ENCODE data around the gene STOML3.
A peak's percentile ranks its signal among the peaks of the same experiment; 100 is the strongest.
"Not testable (repeated sequence)": the region's sequence is repeated elsewhere in the genome, so short reads cannot be mapped to it uniquely, and the experiment has no call there.

STOML3 gene, protein sequence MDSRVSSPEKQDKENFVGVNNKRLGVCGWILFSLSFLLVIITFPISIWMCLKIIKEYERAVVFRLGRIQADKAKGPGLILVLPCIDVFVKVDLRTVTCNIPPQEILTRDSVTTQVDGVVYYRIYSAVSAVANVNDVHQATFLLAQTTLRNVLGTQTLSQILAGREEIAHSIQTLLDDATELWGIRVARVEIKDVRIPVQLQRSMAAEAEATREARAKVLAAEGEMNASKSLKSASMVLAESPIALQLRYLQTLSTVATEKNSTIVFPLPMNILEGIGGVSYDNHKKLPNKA

DNA sequence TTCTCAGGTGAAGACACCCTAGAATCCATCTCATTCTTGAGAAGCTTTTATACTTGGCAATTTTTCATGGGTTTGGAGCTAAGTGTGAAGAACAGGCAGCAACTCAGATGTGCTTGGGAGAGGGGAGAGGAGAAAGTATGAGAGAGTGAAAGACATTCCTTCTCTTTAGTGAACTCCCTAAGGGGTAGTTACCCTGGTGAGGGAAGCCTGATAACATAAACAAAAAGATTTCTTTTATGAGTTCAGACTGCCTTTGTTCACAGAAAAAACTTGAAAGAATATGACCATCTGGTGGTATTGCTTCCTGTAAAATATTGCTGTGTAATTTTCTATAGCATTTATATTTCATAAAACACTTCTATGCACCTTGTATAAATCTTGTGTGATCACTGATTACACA, at the start of gene STOML3:
Gene STOML3 (minus strand): TSS at position 139 of the 400 bp plus-strand sequence. CDS start 110 bp downstream, at position 29.
- no peak for DNase-seq

DNA sequence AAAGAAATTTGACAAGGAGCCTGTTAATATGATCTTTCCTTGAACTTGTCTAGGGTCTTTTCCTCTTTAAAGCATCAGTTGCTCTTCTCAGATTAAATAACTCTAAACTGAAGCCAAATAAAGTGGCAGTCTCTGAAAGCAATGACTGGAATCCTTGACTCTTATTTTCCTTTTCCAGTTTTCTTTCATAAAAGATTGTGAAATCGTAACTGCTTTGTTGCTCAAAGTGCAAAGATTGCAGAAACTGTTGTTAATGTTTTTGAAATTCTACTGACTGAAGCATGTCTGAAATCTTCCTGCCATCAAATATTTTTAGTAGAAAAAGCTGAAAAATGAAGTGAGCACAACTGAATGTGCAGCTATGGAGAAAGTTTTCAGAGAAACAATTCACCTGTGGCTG, 49.6 kb upstream of the STOML3 start:
- no peak for DNase-seq

DNA sequence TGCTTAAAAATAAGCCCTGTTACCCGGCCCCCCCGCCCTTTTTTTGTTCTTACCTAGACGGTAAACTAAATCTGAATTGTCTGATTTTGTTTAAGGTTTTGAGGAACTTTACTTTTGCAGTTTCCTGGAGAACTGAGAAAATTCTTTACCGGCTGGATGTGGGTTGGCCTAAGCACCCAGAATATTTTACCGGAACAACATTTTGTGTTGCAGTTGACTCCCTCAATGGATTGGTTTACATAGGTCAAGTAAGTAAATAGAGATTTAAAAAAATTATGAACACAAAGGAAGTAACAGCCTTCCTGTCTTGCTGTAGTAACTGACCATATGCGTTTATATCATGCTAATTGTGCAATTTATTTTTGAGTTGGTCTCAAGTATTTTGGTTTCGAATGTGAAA, 48.4 kb upstream of the STOML3 start:
- no peak for DNase-seq

DNA sequence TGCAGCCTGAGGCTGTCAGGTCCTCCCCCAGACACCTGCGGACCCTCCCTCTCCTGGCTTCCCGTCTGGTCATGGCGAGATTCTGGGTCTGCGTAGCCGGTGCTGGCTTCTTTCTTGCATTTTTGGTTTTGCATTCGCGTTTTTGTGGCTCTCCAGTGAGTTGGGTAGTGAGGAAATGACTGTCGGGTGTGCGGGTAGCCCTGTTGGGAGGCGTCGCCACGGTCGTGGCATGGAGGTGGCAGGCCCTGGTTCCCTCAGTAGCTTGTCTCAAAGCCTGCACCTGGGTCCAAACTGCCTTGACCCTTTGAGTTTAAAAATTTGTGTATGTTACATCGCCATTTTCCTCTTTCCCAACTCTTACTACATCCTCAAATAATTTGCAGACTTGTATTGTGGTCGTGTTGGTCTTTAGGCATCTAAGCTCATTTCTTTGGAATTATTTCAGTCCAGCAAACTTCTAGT, 48.0 kb upstream of the STOML3 start:
- DNase-seq = peak; percentile 46 to 52

DNA sequence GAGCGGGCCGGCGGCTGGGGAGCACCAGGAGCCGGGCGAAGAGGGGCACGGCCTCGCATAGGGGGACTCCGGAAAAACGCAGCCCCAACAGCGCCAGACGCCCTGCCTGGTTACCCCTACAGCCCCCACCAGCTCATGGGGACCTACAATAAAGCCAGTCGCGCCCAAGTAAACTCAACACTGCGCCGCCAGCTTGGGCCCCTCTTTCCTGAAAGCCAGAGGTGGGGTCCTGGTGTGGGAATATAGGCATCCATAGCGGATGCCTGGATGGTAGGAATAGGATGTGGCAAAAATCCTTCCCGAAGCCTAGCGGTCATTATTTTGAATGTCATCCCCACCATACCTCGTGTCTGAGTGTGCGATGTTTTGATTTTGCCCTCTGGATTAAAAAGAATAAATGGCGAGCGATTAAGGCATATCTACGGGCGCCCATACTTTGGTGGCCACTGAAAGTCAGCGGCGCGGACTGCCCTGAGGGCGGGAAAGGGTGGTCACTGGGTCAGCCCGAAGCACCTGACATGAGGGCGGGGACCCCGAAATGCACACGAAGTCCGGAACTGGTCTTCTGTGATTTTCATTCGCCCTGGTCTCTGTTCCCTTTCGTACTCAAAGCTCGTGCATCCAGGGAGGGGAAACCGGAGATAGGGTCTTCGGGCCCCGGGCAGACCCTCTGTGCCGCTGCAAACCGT, 47.4 kb upstream of the STOML3 start, which contains the start of the genes NHLRC3 and PROSER1:
Gene NHLRC3 (plus strand): TSS at position 577 of the 689 bp plus-strand sequence. CDS start 184 bp downstream, outside the sequence.
Gene PROSER1 (minus strand): TSS at position 210 of the 689 bp plus-strand sequence. CDS start 847 bp downstream, outside the sequence.
- peak; percentile 88 for DNase-seq

DNA sequence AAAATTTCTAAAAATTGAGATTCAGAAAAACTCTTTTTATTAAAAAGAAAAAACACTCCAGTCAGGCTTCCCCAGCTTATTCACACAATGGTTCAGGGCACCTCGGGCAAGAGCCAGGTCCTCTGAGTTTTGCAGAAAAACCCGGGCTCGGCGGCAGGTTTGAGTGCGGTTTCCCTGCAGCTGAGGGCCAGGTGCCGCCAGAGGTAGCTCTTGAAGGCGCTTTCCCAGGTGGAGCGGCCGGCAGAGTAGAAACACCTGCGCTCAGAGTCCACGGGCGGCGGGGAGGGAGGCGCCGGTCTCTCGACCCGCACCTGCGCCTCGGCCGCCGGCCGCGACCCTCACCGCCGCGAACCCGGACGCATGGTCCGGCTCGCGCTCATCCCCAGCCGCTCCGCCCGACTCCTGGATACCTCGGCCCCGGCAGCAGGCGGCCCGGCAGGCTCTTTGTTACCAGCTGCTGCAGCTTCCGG, 46.8 kb upstream of the STOML3 start:
- no peak for DNase-seq

DNA sequence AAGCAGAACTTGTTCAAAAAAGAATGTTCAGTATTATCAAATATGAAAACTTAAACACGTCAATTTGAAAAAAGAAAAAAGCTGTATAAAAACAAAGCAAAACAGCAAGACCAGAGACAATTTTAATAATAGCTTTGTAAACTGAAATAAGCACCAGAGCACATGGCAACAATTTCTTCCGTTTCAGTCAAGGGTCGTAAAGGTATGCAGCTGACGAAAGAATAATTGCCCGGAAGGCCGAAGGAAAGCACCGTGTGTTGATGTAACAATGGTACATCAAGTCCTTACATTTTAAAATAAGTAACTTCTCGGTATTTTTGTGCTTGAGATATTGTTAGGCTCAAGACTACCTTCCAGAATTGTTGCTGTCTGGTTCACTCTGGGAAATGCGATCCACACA, 45.6 kb upstream of the STOML3 start:
- peak in 1 of 2 donors; percentile 21 for DNase-seq

DNA sequence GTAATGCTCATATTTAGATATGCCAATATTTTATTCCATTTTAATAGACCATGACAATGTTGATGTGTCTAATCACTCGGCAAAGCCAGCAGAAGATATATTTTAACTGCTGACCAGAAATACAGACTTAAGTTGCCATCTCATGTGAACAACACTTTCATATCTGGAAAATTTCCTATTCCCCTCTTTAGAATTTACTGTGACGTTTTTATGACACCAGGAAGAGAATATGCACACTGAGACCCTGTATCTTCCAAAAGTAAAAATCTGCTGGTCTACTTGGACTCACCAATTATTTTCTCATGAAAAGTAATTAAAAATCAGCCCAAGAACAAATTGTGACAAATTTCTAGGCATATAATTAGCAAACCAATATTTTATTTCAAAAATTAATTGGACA, 45.2 kb upstream of the STOML3 start:
- no peak for DNase-seq

DNA sequence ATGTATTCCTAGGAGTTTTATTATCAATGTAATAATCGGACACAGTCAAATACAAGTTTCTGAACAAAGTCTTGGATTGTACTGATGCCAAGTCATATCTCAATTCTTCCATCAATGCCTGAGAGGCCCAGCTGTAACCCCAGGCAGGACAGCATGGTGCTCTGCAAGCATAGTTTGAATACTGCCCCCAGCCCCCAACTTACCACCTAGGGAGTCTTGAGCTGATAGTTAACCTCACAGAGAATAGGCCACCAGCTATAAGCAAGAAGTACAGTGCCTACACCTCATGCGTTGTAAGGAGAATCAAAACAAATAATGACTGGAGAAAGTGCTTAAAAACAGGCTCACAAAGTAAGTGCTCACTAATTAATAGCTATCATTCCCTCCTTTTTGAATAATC, 44.6 kb upstream of the STOML3 start:
- DNase-seq = no peak

DNA sequence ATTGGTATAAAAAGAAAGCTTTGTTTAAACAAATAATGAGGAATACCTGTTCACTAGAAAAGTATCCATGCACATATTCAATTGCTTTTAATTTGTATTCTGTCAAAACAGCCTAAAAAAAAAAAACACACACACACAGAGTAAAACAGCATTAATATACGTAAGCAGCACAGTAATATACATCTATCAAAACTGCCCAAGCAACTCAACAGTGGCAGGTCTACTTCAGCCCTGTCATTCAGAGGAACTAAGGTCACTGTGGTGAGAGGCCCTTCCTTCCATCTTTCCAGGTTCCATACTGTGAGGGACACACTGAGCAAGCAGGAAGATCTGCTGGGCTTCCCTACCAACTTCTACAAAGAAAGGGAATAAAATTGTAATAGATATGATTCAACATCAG, 43.5 kb upstream of the STOML3 start:
- DNase-seq = no peak

DNA sequence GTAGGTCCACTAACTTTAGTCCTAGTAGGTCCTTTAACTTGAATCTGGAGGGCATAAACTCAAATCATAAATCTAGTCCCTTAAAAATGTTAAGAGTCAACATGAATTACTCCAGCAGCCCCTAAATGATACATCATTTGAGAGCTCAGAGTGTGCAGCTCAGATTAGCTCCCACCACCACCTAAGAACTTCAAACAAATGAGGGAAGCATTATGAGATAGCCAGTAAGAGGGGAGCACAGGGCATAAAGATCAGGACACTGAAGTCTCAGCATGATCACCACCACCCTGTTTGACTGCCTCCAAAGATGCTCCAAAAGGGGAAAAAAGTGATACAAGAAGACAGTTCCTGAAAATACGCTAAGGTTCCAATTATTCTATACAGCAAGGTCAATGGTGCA, 41.5 kb upstream of the STOML3 start:
- DNase-seq = no peak

DNA sequence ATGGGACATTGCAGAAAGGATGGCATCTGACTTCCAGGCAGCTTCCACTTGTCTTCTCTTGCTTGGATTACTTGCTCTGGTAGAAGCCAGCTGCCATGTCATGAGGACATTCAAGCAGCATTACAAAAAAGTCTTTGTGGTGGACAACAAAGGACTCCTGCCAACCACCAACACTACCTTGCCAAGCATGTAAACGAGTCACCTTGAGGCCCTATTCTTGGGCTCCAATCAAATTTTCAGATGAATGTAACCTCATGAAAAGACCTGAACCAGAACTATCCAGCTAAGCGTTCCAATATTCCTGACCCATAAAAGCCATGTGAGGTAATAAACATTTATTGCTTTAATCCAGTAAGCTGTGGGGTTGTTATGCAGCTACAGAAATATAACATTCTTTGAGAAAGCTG, 34.8 kb upstream of the STOML3 start:
- no peak for DNase-seq

DNA sequence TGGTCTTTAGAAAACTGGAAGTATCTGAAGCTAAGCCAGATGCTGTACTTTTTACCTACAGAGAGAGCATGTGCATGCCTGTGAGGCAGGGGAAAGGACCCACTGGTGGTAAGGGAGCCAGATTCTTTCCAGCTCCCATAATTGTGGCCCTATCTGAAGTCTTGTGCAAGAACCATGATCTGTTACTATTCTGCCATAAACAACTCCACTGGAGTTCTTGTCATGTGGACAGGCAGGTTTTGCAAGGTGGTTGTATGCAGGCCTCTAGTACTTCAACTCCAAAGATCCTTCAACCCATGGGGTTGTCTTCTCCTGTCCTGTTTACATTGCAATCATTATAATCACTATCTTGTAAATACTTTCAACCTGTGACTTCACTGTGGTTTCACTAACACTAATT, 33.1 kb upstream of the STOML3 start:
- DNase-seq = no peak

DNA sequence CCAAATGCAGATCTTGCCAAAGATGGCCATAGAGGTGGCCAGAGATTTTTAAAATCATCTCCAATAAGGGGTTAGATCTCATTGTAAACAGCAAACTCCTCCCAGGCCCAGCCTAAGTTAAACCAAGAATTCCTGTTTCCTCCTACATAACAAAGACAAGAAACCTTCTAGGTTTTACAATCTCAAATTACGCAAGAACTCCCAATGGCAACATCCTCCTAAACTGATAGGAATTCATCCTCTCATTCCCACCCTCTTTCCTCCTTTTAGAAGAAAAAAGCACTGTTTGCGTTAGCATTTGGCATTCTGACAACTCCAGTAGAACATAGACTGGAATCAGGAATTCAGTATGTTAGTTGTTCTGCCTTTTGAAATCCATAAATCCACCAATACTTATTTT, 32.7 kb upstream of the STOML3 start:
- DNase-seq = no peak

DNA sequence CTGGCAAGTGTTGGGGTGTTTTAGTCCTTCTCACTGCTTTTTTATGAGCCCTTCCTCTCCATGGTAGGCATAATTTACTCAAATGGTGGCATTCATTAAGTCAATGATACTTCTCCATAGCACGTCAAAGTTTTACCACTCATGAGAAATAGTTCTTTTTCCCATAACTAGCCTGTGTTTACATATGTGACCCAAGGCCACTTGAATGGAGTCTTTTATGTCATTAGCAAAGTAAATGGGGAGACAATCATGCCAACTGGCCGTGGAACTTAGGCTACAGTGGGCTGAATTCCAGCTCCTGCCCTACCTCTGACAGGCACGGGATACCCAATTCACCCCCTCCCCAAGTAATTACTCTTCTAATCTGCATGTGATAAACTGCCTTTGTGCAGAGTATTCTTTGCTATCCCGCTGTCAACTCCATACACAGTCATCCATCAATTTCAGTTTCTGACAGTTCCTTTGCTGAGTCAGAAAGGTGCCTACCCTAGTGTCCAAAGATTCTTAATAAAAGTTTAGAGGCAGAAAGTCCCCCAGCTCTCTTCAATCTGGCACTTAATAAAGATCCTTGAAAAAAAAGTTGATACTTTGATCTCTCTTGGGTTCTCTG, 30.3 kb upstream of the STOML3 start:
- DNase-seq = no peak

DNA sequence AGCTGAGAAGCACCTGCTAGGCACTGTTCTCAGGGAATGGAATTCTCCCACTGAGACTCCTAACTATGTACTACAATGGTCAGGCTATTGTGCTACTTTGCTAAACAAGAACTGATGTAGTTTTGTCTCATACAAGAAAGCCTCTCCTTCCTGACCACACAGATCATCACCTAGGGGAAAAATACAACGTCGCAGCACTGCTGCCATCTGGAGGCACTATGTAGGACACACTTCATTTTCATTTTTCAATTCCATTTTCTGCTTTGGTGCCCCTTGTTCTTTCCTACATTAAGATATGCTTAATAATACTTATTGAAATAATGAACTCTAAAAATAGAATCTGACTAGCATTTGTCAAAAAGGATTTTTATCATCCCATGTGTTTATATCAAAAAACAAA, 26.2 kb upstream of the STOML3 start:
- peak in 1 of 2 donors; percentile 19 for DNase-seq

DNA sequence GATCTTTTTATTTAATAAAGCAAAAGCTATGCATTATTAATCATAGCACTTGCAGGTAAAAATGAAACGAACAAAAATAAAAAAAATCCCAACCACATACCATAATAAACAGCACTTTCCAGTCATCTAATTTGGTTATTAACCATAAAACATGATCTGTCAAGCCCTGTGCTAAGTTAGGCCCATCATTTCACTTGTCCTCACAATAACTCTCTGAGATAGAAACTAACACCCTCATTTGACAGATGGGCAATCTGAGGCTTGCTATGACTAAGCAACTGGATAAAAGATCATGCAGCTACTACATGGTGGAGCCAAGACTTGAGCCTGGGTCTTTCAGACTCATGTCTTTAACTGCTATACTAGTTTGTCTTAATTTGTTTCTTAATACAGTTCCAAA, 25.5 kb upstream of the STOML3 start:
- DNase-seq = no peak

DNA sequence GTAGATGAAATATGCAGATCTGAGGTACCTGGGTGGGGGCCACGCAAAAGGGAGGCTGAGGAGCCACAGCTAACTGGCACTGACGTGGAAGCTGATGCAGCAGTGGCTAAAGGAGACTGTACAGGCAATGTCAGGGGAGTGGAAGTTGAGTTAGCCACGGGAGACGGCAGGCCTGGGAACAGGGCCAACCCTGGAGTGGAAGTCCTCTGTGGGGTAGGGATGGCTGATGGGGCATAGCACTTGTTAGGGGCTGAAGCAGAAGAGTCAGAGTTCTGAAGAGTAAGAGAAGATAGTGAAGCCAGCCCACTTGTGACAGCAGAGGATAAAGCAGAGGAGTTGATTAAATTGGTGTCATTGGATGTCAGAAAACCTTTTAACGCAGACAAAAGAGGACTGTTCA, 22.8 kb upstream of the STOML3 start:
- DNase-seq = no peak

DNA sequence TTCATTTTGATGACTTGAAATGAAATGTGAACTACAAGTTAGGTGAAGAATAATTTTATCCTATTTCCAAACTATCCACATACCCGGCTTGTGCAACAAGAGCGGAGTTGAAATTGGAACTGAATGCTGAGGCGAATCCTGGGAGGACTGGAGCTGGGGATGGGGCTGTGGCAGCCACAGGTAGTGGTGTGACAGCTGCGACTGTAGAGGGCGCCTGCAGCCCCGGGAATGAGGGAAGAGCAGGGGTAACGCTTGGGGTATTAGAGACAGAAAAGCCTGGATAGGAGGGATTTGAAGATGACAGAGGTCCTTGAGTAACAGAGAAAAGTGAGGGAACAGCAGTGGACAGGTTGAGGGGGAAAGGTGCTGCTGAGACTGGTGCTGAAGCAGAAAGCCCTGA, 22.0 kb upstream of the STOML3 start:
- DNase-seq = no peak

DNA sequence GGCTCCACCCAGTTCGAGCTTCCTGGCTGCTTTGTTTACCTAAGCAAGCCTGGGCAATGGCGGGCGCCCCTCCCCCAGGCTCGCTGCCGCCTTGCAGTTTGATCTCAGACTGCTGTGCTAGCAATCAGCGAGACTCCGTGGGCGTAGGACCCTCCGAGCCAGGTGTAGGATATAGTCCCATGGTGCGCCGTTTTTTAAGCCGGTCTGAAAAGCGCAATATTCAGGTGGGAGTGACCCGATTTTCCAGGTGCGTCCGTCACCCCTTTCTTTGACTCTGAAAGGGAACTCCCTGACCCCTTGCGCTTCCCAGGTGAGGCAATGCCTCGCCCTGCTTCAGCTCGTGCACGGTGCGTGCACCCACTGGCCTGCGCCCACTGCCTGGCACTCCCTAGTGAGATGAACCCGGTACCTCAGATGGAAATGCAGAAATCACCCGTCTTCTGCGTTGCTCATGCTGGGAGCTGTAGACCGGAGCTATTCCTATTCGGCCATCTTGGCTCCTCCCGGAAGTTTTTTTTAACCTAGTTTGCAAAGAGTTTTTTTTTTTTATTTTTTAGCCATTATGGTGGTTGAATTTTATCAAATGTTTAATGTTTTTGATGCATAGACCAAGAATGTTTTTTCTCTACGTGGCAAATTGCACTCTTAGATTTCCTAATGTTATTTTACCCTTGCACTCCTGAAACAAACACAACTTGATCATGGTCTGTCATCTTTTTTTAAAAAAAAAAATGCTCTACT, 15.9 kb upstream of the STOML3 start:
- DNase-seq = not testable (repeated sequence)

DNA sequence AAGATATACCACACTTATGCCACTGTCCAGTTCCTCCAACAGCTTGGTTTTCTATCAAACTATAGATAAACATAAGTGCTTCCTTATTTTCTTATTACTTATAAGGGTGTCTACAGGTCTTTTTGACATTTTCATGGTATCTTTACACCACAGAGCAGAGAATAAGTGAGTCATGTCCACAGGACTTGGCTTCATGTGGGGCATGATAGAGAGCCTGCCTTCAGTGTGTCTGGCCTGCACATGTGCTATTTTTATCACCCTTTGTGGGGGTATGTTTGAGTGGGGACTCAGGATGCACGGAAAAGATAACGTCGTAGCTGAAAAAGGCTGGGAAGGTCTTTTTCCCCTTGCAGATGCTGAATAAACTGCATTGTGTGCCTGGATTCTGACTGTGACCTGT, 8.1 kb upstream of the STOML3 start:
- no peak for DNase-seq

DNA sequence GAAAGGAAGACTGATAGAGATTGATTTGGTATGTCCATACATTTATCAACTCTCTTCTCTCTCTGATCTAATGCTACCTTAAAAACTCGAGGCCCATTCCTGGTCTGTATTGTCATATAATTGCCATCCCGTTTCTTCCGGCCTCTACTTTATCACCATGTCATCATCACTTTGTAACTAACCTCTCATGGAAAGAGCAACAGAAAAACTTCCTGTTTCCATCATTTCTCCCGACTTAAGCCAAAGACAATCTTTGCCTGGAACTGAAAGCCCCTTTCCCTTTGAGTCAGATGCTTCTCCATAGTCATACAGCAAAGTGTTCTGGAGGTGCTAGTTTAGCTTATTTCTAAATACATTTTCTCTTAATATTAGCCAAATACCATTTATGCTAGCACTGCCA, 2.8 kb upstream of the STOML3 start:
- DNase-seq = no peak

DNA sequence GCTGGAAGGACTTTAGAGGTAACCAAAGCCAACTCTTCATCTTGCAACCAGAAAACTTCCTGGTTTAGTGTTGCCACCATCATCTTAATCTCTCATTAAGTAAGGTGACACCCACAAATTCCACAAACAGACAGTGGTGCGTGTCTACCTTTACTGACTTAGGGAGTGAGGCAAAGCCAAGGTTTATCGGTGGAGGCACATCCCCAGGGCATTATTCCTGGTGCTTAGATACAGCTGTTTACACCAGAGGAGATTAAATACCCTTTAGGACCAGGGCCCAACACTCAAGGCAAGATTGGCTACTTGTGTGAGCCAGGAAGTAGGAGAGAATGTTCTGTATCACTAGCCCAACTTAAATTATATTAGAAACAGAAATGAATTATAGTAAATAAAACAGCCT, 9.5 kb downstream of the STOML3 start:
- DNase-seq = no peak
